Activated CD4-positive, alpha-beta T cell treated with anti-CD3 and anti-CD28 coated beads, Interleukin-2, Interleukin-4, amounts not matched to agents 100 ng/mL and 50 ng/mL, durations not matched to agents 16 hours and 8 hours (primary cell): Measurements from ENCODE around the gene TPPP.

ENCODE experiments used
- DNase-seq: peaks from one replicate; pipeline ENCODE4 v3.0.0-alpha.2; 2020; ENCODE audit warnings: low spot score

The TPPP gene

GRCh38 chr5:665541-665955 lies 27.6 kb downstream of the TPPP start:
- DNase-seq: no peak

DNA sequence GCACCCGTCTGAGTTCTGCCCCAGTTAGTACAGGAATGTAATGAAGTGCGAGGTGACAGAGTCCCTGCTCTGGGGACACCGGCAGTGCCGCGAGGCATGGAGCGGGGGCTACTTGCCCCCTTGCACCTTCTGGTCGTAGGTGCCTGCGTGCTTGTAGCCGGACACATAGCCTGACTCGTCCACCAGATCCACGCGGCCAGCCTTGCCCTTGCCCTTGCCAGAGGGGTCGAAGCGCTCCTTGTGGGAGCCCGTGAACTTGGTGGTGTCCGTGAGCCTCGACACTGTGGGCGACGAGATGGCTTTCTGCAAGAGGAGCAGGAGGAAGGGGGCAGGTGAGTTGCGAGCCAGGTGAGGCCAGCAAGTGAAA lies 28.2 kb downstream of the TPPP start:
- DNase-seq: no peak

DNA sequence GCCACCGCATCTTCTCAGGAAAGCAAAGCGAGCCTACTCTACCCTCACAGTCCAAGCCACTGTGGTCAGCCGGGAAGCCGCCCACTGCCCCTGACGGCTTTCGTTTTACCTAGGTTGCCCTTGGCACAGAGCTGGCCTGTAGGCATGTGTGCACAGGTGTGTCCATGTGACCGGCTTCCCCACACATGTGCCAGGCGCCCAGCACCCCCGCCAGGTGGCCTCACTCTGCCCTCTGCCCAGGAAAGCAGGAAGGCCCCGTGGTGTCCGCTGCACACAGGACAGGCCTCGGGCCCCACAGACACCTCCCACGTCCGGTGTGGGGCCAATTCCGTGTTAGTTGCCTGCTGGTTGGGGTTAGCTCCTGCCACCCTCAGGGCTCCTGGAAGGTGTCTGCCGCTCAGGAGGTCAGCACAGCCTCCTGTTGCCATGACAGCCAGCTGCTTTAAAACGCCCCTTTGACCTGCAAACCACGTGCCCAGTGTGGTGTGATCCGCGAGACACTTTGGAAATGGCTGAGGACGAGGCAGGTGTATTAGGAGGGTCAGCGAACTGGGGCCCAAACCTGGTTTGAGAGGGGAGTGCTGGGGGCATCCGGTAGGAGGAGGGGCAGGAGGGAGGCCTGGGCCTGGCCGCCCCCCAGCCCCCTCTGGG lies 28.7 kb downstream of the TPPP start:
- no peak for DNase-seq

- no peak for DNase-seq
Measured at GRCh38 chr5:663436-664342, 29.5 kb downstream of the TPPP start.

GRCh38 chr5:662751-663435 lies 30.3 kb downstream of the TPPP start:
- no peak for DNase-seq

GRCh38 chr5:661891-662750 lies 31.0 kb downstream of the TPPP start:
- no peak for DNase-seq

GRCh38 chr5:660491-661030 lies 32.6 kb downstream of the TPPP start:
- DNase-seq: no peak

GRCh38 chr5:659496-660263 lies 33.5 kb downstream of the TPPP start:
- no peak for DNase-seq

DNA sequence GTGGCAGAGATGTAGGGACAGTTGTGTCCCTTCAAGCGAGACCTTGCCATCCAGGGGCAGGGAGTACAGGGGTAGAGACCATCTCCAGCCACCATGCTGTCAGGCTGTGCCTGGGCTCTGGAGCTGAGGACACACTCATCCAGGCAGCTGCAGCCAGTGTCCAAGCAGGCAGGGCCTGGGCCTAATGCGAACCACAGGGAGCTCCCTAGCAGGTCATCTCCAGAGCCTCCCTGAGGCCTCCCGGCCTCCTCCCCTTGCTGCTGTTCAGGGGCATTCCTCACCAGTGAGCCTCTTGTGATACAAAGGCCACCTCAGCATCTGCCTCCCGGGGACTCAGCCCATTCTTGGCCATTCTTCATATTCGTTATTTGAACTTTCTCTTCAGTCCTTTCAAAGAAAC lies 35.0 kb downstream of the TPPP start:
- no peak for DNase-seq

- DNase-seq: no peak
Measured at GRCh38 chr5:657570-657969, 35.6 kb downstream of the TPPP start.

- no peak for DNase-seq
Measured at GRCh38 chr5:655406-655805, 37.7 kb downstream of the TPPP start.

DNA sequence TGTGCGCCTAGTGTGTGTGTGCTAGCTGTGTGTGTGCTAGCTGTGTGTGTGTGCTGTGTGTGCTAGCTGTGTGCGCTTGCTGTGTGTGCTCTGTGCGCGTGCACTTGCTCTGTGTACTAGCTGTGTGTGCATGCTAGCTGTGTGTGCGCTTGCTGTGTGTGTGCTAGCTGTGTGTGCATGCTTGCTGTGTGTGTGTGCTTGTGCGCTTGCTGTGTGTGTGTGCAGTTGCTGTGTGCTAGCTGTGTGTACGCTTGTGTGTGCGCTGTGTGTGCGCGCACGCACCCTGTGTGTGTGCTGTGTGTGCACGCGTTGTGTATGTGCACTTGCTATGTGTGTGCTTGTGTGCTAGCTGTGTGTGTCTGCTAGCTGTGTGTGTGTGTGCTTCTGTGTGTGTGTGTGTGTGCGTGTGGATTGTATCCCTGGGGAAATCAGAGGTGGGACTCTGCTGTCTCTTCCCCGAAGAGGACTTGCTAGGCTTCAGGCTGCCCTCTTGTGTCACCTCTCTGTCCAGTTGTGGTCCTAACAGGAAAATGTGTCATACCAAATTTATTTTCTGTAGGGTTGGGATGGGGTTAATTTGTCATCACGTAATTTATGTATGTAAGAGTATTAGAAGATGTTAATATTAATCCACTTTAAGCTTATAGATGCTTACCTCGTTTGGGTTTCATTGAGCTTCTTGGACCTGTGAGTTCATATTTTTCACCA lies 38.9 kb downstream of the TPPP start:
- no peak for DNase-seq

DNA sequence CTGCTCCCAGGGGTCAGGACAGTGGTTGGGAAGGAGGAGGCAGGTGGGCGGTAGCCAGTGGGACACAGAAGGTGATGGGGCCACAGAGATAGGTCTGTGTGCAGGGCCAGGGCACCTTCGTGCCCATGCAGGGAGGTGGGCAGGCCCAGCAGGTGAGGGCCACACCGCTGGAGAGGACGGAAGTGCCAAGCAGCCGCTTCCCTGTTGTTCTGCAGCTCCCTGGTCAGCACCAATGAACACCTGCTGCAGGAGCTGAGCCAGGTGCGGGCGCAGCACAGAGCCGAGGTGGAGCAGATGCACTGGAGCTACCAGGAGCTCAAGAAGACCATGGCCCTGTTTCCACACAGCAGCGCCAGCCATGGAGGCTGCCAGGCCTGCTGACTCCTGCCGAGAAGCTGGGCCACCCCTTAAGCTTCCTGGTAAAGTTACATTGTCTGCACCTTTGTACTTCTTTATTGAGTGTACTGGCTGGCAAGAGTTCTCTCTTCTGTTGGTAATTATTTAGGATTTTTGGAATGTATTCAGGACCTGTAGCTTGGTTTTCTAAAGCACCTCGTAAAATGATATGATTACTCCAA lies 40.3 kb downstream of the TPPP start:
- DNase-seq: no peak

- no peak for DNase-seq
Measured at GRCh38 chr5:652023-652515, 41.1 kb downstream of the TPPP start.

- DNase-seq: no peak
Measured at GRCh38 chr5:651296-652022, 41.7 kb downstream of the TPPP start.

- DNase-seq: no peak
Measured at GRCh38 chr5:647727-648126, 45.4 kb downstream of the TPPP start.

DNA sequence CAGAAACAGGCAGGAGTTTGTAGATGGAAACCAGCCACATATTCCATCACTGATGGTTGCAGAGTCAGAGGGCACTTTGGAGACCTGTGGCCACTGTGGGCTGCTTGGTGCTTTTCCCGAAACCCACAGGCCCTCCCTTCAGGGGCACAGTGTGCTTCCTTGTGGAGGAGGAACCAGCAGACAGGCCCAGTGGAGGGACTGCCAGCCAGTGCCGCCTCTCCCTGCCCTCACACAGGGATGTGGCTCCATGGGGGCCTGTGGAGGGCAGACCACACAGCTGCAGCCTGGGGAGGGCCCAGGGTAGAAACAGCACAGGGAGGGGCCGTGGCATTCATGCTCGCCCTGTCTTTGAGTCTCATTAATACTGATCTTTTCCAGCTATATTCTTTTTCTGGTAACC lies 45.8 kb downstream of the TPPP start:
- DNase-seq: no peak

- no peak for DNase-seq
Measured at GRCh38 chr5:646396-647201, 46.6 kb downstream of the TPPP start.
